NCI-H1092 (cell line): ENCODE data around the gene IDH3B.
"Not testable (repeated sequence)": the region's sequence is repeated elsewhere in the genome, so short reads cannot be mapped to it uniquely, and the experiment has no call there.

Source experiments
- DNase-seq: peaks from one replicate; lab custom pipeline; 2025; lab: John Stamatoyannopoulos, UW

Gene IDH3B

GRCh38 chr20:2694519-2694918 lies 30.5 kb upstream of the IDH3B start:
- DNase-seq: no peak

DNA sequence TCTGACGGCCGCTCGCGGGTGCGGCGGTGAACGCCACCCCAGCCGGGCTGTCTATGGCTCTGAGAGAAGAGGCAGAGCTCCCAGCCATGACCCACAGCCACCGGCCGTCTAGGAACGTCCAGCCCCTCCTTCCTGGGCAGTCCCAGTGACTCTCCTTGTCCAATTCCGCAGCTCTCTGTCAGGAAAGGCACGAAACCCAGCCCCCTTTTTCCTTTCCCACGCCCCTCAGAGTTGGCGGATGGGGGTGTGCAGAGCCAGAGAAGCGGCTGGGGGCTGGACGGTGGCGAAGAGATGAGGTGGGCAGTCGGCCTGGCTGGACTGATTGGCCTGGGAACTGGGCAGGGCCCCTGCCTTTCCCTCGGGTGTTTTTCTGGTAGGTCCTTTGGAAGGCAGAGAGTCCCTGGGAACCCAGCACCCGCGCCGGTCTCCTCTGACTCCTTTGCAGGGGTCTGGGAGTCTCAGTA lies 30.0 kb upstream of the IDH3B start:
- DNase-seq: no peak

- DNase-seq: peak; percentile 5
Measured at GRCh38 chr20:2693286-2694007, 29.4 kb upstream of the IDH3B start.

DNA sequence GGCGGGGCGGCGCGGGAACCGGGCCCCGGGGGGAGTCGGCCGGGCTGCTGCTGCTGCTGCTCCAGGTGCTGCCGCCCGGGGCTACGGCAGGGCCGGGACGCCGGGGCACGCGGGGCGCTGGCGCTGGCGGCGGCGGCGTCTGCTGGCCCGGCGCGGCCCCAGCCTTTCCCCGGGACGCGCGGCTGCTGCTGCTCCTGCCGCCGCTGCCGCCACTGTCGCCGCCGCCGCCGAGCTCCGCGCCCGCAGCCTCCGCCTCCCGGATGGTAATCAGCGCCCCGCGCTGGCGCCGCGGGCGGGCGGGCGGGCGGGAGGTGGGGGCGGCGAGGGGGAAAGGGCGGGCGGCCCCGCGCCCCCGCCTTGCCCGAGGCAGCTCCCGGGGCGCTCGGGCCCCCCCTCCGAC lies 28.9 kb upstream of the IDH3B start:
- no peak for DNase-seq

- peak; percentile 10 for DNase-seq
Measured at GRCh38 chr20:2692036-2692885, 28.2 kb upstream of the IDH3B start, which contains the start of gene EBF4. TSS of gene EBF4 (plus strand) at chr20:2692780. CDS start at chr20:2693646, 866 bp downstream.

DNA sequence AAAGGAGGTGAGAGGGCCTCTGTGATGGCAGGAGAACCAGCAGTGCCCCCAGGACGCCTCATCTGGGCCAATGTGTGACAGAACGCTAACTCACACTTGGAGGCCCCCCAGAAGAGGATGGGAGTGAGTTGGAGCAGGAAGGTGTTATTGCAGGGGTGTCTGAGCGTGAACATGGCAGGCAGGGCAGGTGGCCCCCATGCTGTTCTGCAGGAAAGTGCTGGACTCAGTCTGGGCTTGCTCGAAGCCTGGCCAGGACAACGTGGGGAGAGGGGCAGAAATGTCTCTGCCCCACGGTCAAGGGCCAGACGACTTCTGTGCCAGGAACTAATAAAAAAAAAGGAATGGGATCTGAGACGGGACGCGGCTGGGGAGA lies 27.6 kb upstream of the IDH3B start:
- no peak for DNase-seq

DNA sequence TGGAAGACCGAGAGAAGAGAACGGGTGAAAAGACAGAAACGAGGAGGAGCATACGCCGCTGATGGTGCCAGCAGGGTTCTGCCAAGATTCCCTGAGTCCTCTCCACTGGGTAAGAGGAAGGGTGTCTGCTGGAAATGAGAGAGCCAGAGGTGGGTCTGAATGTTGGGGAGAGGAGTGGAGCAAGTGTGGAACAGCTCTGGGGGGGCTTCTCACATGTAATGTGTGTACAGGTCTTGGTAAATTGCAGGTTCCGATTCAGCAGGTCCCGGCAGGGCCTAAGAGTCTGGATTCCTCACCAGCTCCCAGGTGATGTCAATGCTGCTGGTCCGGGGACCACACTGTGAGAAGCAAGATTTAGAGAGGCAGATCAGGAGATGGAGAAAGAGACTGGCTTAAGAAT lies 27.1 kb upstream of the IDH3B start:
- no peak for DNase-seq

DNA sequence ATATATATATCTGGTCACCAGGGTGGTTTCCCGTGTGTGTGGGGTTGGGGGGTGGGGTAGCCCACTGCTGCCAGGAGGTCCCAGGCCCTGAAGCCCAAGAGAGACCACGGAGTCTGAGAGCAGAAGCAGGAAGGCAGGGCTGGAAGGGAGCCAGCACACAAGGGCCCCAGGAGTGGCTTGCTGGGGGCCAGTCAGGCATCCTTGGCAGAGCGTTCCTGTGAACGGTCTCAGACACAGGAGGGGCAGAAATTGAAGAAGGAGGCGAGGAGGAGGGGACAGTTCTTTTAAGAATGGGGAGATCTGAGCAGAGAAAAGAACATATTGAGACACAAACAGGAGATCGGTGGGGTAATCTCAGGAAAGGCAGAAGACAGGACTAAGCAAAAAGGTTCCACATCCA lies 26.7 kb upstream of the IDH3B start:
- no peak for DNase-seq

- no peak for DNase-seq
Measured at GRCh38 chr20:2690213-2690612, 26.2 kb upstream of the IDH3B start.

DNA sequence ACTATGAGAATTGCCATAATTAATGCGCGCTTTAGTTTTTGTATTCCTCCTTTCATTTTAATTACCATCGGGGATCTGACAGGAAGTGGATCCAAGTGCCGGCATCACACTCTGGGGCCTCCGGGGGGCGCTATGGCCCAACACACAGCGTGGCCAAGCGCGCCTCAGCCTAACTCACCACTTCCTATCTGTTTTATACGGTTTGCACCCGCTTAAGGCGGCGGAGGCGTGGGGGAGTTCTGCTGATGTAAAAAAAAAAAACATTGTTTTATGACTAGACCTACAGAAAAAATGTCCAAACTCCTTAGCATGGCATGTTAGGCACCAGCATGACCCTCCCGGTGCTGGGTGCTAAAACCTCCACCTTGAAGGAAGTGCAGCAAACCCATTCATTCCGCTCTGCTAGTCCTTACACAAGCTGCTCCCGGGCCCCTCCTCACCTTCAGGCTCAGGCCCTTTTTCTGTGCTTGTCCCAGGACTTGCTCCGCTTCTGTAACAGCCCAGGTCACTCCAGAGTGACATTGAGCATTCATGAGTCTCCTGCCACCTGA lies 24.1 kb upstream of the IDH3B start:
- DNase-seq: peak; percentile 65

DNA sequence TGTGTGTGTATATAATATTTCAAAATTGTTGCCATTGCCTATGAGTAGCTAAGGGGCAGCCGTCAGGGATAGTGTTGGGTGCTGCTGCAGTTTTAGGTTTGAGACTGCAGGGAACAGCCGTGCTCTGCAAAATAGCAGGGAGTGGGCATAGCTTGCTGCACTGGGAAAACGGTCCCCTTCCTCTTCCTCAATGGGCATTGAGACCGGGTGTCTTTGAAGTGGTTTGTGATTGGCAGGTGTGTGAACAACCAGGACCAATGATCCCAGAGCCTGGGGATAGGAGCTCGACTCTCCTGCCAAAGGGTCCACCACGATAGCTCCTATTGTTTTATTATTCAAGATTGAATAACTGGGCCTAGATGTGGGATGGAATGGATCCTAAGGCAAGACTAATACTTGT lies 23.5 kb upstream of the IDH3B start:
- DNase-seq: no peak

DNA sequence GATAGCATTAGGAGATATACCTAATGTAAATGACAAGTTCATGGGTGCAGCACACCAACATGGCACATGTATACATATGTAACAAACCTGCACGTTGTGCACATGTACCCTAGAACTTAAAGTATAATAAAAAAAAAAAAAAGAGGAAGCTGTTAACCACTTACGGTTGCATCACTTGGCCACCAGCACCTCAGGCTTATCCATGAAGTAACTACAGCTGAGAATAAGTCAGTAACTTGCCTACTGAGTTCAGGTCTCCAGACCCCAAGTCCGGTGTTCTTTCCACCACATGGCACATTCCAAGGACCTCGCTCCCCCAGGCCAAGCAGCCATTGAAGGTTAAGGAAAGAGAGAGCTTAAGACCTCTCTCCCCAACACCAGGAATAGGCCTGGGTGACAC lies 20.8 kb upstream of the IDH3B start:
- not testable (repeated sequence) for DNase-seq

DNA sequence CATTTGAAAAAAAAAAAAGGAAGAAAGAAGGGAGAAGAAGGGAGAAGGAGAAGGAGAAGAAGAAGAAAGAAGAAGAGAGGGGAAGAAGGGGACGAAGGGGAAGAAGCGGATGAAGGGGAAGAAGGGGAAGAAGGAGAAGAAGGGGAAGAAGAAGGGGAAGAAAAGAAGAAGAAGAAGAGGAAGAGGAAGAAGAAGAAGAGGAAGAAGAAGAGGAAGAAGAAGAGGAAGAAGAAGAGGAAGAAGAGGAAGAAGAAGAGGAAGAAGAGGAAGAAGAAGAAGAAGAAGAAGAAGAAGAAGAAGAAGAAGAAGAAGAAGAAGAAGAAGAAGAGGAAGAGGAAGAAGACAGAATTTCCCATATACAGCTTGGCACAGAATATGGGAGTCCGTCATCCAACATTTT lies 18.0 kb upstream of the IDH3B start:
- DNase-seq: not testable (repeated sequence)

GRCh38 chr20:2680046-2680445 lies 16.0 kb upstream of the IDH3B start:
- no peak for DNase-seq

DNA sequence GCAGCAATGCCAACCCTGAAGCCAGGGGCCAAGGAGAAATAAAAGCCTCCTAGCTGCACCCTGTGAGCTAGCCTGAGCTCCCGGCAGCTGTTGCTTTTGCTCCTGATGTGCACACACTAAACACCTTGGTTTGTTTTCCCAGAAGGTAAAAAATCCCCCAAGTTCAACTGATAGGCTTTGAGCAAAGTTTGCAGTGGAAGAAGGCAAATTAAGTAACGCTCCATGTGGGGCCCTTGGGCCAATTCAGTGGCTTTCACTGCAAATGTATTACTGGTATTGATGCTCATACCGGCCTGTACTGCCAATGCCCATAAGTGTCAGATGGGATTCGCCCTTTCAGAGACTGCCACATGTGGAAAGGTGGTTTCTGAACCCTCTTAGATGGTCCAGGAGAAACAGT lies 9.4 kb upstream of the IDH3B start:
- no peak for DNase-seq

- no peak for DNase-seq
Measured at GRCh38 chr20:2672446-2672845, 8.4 kb upstream of the IDH3B start.

GRCh38 chr20:2671977-2672376 lies 8.0 kb upstream of the IDH3B start:
- no peak for DNase-seq

DNA sequence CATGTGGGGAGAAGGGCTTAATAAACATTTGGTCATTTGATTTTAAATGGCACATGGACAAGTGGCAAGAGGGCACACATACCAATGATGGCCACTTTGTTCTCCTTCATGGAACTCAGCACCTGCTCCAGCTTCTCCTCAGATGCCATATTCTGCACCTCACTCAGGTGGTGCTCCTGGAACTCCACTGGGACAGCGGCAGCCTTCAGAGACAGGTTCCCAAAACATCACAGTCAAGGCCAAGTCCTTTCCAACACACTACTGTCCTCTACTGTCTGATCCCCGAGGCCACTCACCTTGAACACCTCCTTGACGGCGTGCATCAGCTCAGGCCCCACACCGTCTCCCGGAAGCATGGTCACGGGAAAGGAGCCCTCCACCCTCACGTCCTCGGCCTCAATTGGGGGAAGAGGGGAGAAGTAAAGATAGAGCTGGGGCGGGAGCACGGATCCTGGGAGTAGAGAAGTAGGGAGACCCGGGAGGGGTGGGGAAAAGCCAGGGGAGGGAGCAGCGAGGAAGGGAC lies 591 bp downstream of the IDH3B start:
- DNase-seq: no peak

DNA sequence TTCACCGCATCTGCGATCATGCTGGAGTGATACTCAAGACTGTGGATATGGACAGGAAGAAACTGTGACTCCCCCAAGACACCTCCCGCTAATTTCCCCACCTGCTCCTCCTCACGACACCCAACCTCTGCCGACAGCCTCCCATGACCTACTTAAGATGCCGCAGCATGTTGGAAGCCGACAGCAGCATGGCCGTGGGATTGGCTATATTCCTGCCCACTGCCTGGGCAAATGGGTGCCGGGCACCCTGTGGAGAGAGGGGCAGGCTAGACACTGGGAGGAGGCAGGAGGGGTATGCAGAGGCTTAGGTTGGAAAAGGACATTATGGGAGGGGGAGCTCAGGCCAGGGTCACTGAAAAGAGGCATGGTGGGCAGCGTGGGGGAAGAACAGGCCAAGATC lies 4.5 kb downstream of the IDH3B start:
- no peak for DNase-seq

- DNase-seq: no peak
Measured at GRCh38 chr20:2658414-2659354, 5.3 kb downstream of the IDH3B start.

GRCh38 chr20:2657674-2658073 lies 6.3 kb downstream of the IDH3B start:
- no peak for DNase-seq

GRCh38 chr20:2657241-2657640 lies 6.8 kb downstream of the IDH3B start:
- no peak for DNase-seq
